Suprapubic skin (tissue), 3 donors: Measurements from ENCODE around the gene NEDD1.

Experiments
- CTCF ChIP-seq, 2 donors: fragments of 200-600 bp in 1 of 2; fragments of 450-650 bp in 1 of 2; sonication (generic) in 1 of 2; IDR thresholded peaks; one replicate each; pipeline ENCODE4 v1.5.1; 2016 to 2019; ENCODE audit warnings: antibody characterized with exemption in 2 of 2, mild to moderate bottlenecking in 1 of 2, moderate library complexity in 1 of 2
- POLR2A ChIP-seq, 2 donors: fragments of 450-650 bp; IDR thresholded peaks; one replicate each; pipeline ENCODE4 v1.6.1; 2017; ENCODE audit warnings: antibody characterized with exemption in 2 of 2, mild to moderate bottlenecking in 2 of 2, moderate library complexity in 2 of 2

GRCh38 chr12:96870946-96871345 lies 36.1 kb upstream of the NEDD1 start:
- no peak for TF ChIP-seq CTCF (IDR thresholded peaks at IDR 0.05)
- TF ChIP-seq POLR2A (IDR thresholded peaks at IDR 0.05), result no peak
